ENCODE results near the gene SPDYE6.
"Not testable (repeated sequence)": the region's sequence is repeated elsewhere in the genome, so short reads cannot be mapped to it uniquely, and the experiment has no call there.

The SPDYE6 gene

DNA sequence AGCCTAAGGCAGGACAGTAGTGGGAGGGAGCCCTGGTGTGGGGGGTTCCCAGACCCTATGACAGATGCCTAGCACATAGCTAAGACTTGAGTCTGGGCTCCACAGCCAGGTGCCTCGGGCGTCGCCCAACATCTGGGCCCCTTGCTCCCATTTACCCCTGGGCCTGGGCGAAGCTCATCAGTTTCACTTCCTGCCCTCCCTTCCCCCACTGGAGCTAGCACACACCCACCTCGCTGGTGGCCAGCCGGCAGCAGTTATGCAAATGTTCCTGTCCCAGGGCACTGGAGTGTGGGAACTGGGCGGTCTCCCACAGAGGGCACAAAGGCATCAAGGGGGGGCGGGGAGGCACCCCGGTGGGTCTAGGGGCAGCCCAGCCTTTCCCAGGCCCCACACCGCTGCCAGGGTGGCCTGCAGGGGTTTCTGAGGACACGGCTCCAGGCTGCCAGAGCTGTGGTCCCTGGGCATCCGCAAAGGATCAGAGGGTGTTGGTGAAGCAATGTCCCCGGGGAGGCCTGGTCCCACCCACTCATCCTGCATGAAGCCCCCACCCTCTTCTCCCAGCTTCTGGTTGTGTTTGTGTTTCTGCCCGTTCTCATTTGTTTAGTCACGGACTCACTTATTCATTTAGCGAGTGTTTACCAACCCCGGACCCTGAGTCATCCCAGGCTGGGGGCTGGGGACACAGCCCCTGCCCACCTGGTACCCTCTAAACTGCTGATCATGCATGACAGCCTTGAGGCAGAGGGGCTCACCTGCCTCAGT is 49.1 kb downstream of the SPDYE6 start:
- no peak overlapping the region for H3K27ac ChIP-seq
- no peak for TF ChIP-seq ZFX (IDR thresholded peaks at IDR 0.05; ENCODE audit: borderline replicate concordance)
- TF ChIP-seq, protein P1, sequence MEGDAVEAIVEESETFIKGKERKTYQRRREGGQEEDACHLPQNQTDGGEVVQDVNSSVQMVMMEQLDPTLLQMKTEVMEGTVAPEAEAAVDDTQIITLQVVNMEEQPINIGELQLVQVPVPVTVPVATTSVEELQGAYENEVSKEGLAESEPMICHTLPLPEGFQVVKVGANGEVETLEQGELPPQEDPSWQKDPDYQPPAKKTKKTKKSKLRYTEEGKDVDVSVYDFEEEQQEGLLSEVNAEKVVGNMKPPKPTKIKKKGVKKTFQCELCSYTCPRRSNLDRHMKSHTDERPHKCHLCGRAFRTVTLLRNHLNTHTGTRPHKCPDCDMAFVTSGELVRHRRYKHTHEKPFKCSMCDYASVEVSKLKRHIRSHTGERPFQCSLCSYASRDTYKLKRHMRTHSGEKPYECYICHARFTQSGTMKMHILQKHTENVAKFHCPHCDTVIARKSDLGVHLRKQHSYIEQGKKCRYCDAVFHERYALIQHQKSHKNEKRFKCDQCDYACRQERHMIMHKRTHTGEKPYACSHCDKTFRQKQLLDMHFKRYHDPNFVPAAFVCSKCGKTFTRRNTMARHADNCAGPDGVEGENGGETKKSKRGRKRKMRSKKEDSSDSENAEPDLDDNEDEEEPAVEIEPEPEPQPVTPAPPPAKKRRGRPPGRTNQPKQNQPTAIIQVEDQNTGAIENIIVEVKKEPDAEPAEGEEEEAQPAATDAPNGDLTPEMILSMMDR (IDR thresholded peaks at IDR 0.05): no peak

DNA sequence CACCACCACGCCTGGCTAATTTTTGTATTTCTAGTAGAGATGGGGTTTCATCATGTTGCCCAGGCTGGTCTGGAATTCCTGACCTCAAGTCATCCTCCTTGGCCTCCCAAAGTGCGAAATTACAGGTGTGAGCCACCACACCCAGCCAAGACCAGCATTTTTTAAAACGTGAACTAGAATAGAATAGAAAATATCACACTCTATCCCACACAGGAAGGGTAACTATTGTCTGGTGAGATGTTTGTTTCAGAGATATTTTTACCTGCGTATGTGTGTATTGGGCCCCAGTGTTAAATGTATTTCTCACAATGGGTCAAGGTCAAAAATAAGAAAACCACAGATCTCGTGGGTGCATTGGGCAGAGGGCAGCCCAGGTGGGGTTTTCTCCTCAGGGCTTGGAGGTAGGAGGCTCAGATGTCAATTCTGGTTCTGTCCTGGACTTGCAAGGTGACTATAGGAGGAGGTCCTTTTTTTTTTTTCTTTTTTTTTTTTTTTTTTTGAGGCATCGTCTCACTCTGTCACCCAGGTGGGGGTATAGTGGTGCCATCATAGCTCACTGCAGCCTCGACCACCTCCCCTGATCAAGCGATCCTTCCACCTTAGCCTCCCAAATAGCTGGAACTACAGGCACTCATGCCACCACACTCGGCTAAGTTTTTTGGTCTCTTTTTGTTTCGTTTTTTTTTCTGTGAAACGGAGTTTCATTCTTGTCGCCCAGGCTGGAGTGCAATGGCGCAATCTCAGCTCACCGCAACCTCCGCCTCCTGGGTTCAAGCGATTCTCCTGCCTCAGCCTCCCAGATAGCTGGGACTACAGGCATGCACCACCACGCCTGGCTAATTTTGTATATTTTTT is 50.6 kb downstream of the SPDYE6 start:
- no peak overlapping the region for H3K27ac ChIP-seq
- TF ChIP-seq, protein P1 (IDR thresholded peaks at IDR 0.05): no peak
- TF ChIP-seq ZFX (IDR thresholded peaks at IDR 0.05; ENCODE audit: borderline replicate concordance): no peak

DNA sequence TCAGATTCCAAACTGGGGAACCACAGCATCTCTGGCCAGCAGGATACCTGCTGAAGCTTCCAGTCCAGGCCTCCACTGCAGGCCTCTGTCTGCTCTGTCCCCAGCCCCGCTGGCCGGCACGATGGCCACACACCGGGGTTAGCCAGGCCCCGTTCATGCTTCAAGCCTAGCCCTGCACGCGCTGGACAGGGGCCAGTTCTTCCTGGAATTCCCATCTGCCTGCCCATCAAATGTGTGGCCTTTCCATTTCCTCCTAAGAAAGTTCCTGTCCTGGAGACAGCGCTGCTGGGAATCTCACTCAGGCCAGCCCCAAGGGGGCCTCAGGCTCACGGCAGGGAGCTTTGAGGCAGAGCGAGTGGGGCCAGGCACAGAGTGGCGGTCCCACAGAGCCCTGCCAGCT is 51.6 kb downstream of the SPDYE6 start:
- TF ChIP-seq ZFX (IDR thresholded peaks at IDR 0.05; ENCODE audit: borderline replicate concordance): no peak
- TF ChIP-seq, protein P1 (IDR thresholded peaks at IDR 0.05): no peak
- no peak overlapping the region for H3K27ac ChIP-seq

DNA sequence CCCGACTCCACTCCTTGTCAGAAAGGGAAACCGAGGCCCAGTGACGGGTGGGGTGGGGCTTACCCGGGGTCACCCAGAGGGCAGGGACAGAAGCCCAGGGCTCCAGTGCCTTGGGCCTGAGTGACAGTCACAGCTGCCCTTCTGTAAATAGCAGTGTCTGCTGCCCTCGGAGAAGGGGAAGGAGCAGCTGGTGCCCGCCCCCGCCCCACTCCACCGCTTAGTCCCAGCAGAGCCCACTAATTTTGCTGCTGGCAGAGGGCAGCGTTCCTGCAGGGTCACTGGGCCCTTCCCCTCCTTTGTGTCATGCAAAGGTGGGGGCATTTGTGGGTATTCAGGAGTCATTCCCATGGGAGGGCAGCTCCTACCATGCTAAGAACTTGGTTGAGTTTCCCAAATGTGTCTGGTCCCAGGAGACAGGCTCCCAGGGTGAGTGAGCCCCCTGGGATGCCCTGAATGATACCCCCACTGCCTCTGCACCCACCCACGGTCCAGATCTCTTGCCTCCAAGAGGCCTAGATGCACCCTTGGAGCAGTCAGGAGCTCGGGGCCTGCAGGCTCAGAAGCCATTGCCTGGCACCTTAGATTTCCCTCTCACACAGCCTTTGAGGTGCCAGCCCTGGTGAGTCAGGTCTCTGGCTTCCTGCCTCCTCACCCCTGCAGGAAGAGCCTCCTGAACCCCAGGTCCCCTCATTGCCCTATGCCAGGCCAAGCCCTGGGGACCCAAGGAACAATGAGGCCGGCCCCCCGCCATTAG is 52.4 kb downstream of the SPDYE6 start:
- no peak overlapping the region for H3K27ac ChIP-seq

DNA sequence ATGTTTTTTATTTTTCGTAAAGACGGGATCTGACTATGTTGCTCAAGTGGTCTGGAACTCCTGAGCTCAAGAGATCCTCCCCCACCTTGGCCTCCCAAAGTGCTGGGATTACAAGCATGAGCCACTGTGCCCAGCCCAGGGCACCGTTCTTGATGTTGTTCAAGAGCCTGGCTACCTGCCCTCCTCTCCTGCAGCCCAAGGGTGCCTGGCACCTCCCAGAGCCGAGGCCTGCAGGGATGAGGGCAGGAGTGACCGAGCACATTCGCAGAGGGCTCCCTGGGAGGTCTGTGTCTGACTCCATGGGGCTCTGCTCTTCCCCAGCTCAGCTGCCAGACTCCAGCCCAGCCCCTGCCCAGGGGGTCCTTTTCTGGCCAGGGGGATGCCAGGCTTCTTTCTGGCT is 54.2 kb downstream of the SPDYE6 start:
- no peak overlapping the region for H3K27ac ChIP-seq
- TF ChIP-seq ZFX (IDR thresholded peaks at IDR 0.05; ENCODE audit: borderline replicate concordance): no peak

More for the DNA sequence above, 52.4 kb downstream of the SPDYE6 start:
- TF ChIP-seq ZFX (IDR thresholded peaks at IDR 0.05; ENCODE audit: borderline replicate concordance): no peak

DNA sequence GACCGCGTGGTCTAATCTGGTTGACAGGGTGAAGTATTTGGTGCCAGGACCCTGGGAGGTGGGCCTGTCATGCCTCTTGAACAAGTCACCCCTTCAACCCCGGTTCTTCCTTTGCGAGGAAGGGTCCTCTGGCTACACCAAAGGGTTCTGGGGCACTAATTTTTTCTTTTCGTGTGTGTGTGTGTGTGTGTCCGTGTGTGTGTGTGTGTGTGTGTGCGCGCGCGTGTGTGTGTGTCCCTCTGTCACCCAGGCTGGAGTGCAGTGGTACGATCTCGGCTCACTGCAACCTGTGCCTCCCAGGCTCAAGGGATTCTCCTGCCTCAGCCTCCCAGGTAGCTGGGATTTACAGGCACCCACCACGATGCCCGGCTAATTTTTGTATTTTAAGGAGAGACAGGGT is 54.9 kb downstream of the SPDYE6 start:
- not testable (repeated sequence) for H3K27ac ChIP-seq

DNA sequence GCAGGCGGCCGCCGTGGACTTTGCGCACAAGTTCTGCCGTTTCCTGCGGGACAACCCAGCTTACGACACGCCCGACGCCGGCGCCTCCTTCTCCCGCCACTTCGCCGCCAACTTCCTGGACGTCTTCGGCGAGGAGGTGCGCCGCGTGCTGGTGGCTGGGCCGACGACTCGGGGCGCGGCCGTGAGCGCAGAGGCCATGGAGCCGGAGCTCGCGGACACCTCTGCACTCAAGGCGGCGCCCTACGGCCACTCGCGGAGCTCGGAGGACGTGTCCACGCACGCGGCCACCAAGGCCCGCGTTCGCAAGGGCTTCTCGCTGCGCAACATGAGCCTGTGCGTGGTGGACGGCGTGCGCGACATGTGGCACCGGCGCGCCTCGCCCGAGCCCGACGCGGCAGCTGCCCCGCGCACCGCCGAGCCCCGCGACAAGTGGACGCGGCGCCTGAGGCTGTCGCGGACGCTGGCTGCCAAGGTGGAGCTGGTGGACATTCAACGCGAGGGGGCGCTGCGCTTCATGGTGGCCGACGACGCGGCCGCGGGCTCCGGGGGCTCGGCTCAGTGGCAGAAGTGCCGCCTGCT is 55.5 kb downstream of the SPDYE6 start:
- TF ChIP-seq ZFX (IDR thresholded peaks at IDR 0.05; ENCODE audit: borderline replicate concordance): no peak
- TF ChIP-seq, protein P1 (IDR thresholded peaks at IDR 0.05): no peak

DNA sequence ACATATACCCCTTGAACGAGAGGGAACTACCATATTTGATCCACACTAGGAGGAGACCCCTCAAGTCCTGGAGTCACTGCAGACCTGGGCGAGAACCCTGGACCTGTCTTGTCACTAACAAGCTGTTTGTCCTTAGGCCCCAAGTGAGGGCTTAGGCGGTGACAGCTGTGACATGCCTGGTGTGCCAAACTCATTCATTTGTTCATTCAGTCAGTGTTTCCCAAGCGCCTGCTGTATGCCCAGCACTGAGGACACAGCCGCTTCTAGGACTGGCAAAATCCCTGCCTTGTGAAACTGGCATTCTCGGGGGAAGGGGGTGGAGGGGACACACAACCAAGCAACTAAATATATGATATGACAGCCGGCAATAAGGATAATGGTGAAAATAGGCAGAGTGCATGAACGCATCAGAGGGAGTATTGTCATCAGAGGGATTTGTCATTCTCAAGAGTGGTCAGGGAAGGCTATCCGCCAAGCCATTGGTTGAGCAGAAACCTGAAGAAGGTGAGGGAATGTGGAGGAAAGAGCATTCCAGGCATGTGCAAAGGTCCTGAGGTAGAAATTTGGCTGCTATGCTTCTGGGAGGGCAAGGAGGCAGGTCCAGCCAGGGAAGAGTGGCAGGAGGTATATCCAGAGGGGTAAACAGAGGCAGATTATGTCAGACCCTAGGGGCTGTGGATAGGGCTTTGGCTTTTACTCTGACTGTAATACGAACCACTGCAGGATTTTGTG is 58.6 kb downstream of the SPDYE6 start:
- H3K27ac ChIP-seq: no peak overlapping the region
- TF ChIP-seq, protein P1 (IDR thresholded peaks at IDR 0.05): no peak
- no peak for TF ChIP-seq ZFX (IDR thresholded peaks at IDR 0.05; ENCODE audit: borderline replicate concordance)

More for the DNA sequence above, 55.5 kb downstream of the SPDYE6 start:
- no peak overlapping the region for H3K27ac ChIP-seq

All from 22Rv1 (cell line).